Mucosa of stomach (tissue), 1 donor: Measurements from ENCODE around the gene CSNK2A2.

ENCODE experiments used
- H3K27me3 ChIP-seq: one replicate; pipeline ENCODE4 v1.7.0; 2013; ENCODE audit warnings: mild to moderate bottlenecking, low read length; ENCODE audit not compliant: control insufficient read depth, insufficient read depth
- H3K36me3 ChIP-seq: one replicate; pipeline ENCODE4 v1.7.0; 2013; ENCODE audit warnings: low read length; ENCODE audit not compliant: control insufficient read depth, insufficient read depth
- H3K4me1 ChIP-seq: one replicate; pipeline ENCODE4 v1.7.0; 2013; ENCODE audit warnings: mild to moderate bottlenecking, low read length; ENCODE audit not compliant: control insufficient read depth, insufficient read depth
- H3K4me3 ChIP-seq: one replicate; pipeline ENCODE4 v1.7.0; 2013; ENCODE audit warnings: low read length
- H3K9ac ChIP-seq: one replicate; pipeline ENCODE4 v1.7.0; 2013; ENCODE audit warnings: mild to moderate bottlenecking, low read length, moderate library complexity
- H3K9me3 ChIP-seq: one replicate; pipeline ENCODE4 v1.7.0; 2013; ENCODE audit warnings: mild to moderate bottlenecking, low read length, moderate library complexity; ENCODE audit not compliant: control insufficient read depth
- donor health status: Pancreatic carcinoma.

CSNK2A2 gene

DNA sequence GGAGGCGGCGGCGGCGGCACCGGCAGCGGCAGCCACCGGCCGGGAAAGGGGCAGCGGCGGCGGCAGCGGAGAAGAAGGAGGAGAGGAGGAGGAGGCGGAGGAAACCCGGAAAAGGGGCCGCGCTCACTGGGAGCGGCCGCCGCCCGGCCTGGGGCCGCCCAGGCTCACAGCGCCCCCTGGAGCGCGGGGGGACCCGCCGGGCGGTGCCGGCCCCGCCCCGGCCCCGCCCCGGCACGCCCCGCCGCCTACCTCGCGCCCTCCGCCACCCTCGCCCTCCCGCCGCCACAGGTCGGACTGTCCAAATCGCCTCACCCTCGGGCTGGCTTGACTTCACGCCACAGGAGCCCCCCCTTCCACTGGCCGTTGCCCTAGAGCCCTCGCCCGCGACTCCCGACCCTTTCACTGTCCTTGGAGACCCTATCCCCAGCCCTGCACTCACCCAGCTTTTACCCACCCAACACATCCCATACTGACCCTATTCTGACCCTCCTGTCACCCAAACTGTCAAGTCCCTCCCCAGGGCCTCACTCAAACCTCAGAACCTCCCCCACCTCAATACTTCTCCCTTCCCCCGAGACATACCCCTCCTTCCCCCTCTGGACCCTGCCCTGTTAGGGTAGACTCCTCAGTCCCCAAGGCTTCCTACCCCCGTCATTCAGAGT is at the start of gene CSNK2A2:
Gene CSNK2A2 (minus strand): TSS at position 85 of the 662 bp plus-strand sequence. CDS start 370 bp downstream, outside the sequence.
- Histone ChIP-seq H3K9ac (peak within 1 kb of the TSS; percentile 74), H3K27me3 (peaks cover 3% of the 10 kb centered on the region), H3K4me3 (no peak within 1 kb of the TSS), H3K4me1 (peaks cover 6% of the 10 kb centered on the region), H3K9me3 (no peaks in the 10 kb centered on the region), H3K36me3 (no peaks in the 10 kb centered on the region)

DNA sequence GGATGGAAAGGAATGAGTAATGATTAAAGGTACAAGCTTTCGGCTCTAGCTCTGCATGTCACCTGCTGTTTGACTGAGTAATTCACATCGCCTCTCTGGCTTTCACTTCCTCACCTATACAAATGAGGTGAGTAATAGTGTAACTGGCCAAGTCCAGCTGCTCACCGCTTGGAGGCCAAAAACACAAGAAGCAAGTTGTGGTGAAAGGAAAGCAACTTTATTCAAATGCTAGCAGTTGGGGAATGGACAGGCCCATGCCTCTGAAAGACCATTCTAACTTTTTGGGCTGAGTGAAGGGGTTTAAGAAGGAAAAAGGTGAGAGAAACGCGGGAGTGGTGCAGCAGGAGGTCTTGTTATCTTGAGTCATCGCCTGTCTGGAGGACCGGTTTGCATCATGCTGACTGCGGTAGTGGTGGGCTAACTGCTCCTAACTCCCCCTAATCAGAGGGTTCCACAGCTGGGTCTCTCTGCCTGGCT is 45.7 kb upstream of the CSNK2A2 start:
- no peaks in the 10 kb centered on the region for H3K27me3 ChIP-seq
- H3K4me1 ChIP-seq = no peaks in the 10 kb centered on the region
- no peak overlapping the region for H3K9ac ChIP-seq
- no peak overlapping the region for H3K4me3 ChIP-seq
- H3K9me3 ChIP-seq = no peaks in the 10 kb centered on the region
- H3K36me3 ChIP-seq = no peaks in the 10 kb centered on the region

DNA sequence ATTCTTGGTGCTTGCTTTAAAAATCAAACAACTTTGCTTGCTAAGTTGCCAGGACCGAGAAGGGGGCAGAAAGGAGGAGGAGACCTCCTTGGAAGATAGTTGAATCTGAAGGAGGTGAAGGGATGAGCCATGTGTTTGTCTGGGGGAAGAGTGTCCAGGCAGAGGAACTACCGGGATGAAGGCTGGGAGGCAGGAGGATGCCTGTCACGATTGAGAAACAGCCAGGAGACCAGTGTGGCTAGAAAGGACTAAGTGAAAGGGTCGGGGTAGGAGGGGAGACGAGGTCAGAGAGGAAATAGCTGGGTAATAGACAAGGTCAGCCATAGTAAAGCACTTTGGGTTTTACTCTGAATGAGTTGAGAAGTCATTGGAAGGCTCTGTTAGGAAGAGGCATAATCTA is 38.9 kb upstream of the CSNK2A2 start:
- Histone ChIP-seq H3K9ac (no peak overlapping the region), H3K9me3 (no peaks in the 10 kb centered on the region), H3K4me1 (no peaks in the 10 kb centered on the region), H3K4me3 (no peak overlapping the region), H3K36me3 (no peaks in the 10 kb centered on the region), H3K27me3 (peaks cover 9% of the 10 kb centered on the region)

DNA sequence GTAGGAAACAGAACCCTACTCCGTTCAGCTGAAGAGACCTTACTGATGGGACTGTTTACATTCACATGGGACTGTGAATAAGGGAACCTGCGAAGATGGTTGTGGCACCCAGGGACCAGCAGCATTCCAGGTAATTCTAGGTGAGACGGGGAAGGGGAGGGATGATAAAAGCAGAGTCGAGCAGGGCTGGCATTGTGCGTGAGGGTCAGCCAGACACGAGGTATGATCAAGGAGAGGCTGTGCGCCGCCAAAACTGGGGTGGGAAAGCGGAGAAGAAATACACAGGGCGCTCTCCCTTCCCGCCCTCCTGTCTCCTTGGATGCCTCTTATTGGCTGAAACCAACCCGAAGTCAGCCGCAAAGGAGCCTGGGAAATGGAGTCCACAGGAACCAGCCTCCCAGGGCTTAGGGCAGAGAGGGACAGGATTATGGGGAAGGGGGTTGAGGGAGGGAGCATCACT is 38.4 kb upstream of the CSNK2A2 start:
- H3K9ac ChIP-seq = no peak overlapping the region
- H3K27me3 ChIP-seq = peaks cover 9% of the 10 kb centered on the region
- peak overlapping the region; percentile 20 for H3K4me3 ChIP-seq
- H3K36me3 ChIP-seq = no peaks in the 10 kb centered on the region
- no peaks in the 10 kb centered on the region for H3K9me3 ChIP-seq
- no peaks in the 10 kb centered on the region for H3K4me1 ChIP-seq

DNA sequence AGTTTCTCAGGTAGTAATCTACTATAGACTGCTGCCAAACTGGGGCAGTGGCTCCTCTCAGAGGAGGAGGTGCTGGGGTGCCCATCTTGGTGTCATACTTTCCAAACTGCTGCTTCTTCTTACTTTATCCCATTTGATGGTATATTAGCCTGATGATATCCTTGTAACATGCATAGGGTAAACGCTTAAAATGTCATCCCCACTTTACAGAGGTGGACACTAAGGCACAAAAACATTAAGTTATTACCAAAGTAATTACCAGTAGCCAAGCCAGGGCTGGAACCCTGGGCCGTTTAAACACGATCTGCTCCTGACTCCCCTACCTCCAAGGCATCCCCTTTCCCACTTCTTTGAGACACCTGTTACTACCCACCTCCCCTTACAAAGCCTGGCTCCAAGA is 37.8 kb upstream of the CSNK2A2 start:
- no peaks in the 10 kb centered on the region for H3K36me3 ChIP-seq
- H3K4me3 ChIP-seq = peak overlapping the region; percentile 20
- no peaks in the 10 kb centered on the region for H3K9me3 ChIP-seq
- H3K27me3 ChIP-seq = peaks cover 9% of the 10 kb centered on the region
- no peaks in the 10 kb centered on the region for H3K4me1 ChIP-seq
- no peak overlapping the region for H3K9ac ChIP-seq

DNA sequence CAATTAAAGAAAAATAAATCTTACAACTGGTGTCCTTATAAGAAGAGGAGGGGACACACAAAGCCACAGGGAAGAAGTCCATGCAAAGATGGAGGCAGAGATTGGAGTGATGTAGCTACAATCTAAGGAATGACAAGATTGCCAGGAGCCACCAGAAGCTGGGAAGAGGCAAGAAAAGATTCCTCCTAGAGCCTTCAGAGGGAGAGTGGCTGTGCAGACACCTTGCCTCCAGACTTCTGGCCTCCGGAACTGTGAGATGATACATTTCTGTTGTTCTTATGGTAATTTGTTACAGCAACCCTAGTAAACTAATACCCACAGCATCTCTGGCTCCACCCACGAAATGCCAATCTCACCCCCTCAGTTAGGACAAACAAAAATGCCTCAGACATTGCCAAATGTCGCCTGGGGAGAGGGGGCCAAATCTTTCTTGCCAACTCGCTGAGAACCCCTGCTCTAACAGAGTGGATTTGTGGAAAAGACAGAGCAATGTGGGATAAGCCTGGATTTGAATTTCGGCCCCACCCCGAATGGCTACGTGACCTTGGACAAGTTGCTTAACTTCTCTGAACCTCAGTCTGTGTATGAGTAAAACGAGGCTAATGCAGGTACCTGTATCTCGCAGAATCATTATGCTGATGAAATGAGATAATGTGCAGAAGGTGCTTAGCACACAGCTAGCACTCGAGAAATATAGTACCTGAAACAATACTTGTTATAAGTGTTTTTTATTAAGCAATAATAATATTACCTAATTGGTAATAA is 37.1 kb upstream of the CSNK2A2 start:
- Histone ChIP-seq H3K4me1 (no peaks in the 10 kb centered on the region), H3K9ac (no peak overlapping the region), H3K9me3 (no peaks in the 10 kb centered on the region)

DNA sequence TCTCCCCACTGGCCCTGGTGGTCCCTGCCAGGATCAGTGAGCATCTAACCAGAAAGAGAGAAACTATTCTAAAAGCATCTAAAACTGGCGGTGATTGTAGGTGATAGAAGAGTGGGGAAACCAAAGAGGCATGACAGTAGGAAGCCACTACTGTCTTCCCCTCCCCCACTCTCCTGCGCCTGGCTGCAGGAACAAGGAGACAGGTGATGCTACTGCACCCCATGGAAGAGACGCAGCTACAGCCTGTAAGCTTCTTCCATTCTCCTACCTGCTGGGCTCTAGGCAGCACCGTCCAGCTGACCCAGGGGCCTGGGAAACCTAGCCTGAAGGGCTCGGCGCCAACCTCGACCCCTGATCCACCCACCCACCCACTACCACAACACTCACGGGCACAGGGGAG is 32.4 kb upstream of the CSNK2A2 start:
- H3K9ac ChIP-seq = no peak overlapping the region
- H3K4me1 ChIP-seq = no peaks in the 10 kb centered on the region

More for the DNA sequence above, 37.1 kb upstream of the CSNK2A2 start:
- Histone ChIP-seq H3K4me3 (no peak overlapping the region), H3K27me3 (peaks cover 9% of the 10 kb centered on the region), H3K36me3 (no peaks in the 10 kb centered on the region)

DNA sequence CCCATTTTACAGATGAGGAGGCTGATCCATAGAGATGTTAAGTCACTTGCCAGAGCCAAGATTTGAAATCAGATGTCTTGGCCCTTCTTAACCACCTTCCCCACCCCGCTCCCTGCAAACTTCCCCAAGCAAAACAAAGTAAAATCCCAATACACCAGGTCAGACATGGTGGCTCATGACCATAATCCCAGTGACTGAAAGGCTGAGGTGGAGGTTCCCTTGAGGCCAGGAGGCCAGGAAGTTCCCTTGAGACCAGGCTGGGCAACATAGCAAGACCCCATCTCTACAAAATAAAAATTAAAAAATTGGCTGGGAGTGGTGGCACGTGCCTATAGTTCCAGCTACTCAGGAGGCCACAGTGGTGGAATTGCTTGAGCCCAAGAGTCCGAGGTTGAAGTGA is 28.9 kb upstream of the CSNK2A2 start:
- Histone ChIP-seq H3K9me3 (no peaks in the 10 kb centered on the region), H3K4me1 (no peaks in the 10 kb centered on the region), H3K4me3 (no peak overlapping the region), H3K27me3 (peaks cover 7% of the 10 kb centered on the region), H3K9ac (no peak overlapping the region), H3K36me3 (no peaks in the 10 kb centered on the region)

More for the DNA sequence above, 32.4 kb upstream of the CSNK2A2 start:
- Histone ChIP-seq H3K4me3 (no peak overlapping the region), H3K9me3 (no peaks in the 10 kb centered on the region), H3K36me3 (no peaks in the 10 kb centered on the region), H3K27me3 (peaks cover 10% of the 10 kb centered on the region)

DNA sequence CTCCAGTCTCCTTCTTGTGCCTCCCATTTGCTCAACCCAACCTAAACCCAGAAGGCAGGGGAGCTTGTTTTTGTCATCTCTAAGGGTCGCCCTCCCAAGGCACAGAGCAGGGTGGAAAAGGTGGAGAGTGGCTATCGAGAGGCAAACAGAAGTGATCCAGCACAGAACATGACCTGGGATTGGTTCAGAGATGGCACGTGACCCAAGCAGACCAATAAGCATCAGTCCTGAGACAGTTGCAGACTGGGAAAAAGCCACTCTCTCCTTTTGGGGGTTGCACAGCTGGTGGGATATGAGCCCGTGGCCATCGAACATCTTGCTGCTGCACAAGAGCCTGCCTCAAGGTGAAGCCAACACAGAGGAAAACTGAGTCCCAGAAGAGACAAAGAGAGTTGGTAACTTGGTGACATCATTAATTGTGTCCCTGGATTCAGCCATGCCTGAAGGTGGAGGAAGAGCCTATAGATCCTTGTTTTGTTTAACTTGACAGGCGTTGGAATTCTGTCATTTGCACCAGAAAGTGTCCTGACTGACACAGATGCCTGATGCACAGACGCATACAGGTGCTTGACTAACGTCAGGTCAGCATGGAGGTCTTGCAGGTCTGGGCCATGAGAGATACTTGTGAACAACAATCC is 28.2 kb upstream of the CSNK2A2 start:
- no peaks in the 10 kb centered on the region for H3K4me1 ChIP-seq
- H3K9ac ChIP-seq = no peak overlapping the region
- H3K4me3 ChIP-seq = no peak overlapping the region
- H3K27me3 ChIP-seq = peaks cover 7% of the 10 kb centered on the region
- H3K36me3 ChIP-seq = no peaks in the 10 kb centered on the region
- H3K9me3 ChIP-seq = no peaks in the 10 kb centered on the region

DNA sequence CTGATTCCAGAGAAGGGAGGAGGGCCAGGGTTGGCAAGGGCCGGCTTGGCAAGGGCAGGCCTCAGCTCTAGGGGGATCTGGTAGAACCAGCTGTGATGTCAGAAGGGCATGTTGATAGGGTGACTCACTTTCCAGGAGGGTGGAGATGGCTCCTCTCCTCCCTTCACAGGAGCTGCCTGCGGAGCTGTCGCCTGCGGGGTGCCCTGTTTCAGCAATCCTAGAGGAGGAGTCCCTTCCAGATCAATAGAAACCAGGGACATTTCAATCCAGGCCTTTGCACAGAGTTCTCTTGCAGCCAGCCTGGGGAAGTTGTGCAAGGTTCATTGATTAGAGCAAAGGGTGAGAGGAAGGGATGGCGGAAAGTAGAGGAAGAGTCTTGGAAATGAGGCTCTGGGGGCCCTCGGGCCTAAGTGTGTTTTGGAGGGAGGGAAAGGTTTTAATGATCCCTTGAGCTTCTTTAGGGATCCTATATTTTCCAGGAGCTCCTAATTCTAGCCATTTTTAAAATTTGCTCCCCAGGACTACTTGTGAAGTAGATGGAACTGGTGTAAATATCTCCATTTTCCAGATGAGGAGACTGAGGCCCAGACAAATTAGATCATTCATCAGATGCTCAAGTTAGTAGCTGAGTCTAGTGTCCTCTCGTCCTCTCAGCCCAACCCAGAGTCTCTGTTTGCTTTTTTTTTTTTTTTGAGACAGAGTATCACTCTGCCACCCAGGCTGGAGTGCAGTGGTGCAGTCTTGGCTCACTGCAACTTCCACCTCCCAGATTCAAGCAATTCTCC is 24.8 kb upstream of the CSNK2A2 start:
- no peak overlapping the region for H3K4me3 ChIP-seq
- H3K27me3 ChIP-seq = peaks cover 7% of the 10 kb centered on the region
- H3K36me3 ChIP-seq = no peaks in the 10 kb centered on the region
- H3K9ac ChIP-seq = no peak overlapping the region
- H3K9me3 ChIP-seq = no peaks in the 10 kb centered on the region
- H3K4me1 ChIP-seq = no peaks in the 10 kb centered on the region

DNA sequence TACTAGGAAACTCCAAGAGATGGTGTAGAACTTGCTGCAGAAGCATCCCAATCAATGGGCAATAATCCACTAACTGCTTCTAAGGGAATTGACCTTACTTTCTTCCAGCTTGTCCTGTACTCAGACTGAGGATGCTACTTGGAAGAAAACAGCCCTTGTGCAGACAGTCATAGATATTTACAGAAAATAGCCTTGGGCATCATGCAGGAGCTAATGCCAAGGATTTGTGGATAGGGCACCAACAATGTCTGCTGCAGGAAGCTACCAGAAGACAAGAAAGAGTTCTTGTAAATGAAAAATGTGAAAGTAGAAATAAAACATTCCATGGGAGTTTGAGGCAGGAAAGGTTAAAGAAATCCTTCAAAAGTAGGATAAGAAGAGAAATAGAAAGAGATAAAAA is 21.5 kb upstream of the CSNK2A2 start:
- Histone ChIP-seq H3K4me1 (no peaks in the 10 kb centered on the region), H3K4me3 (no peak overlapping the region), H3K9me3 (no peaks in the 10 kb centered on the region), H3K36me3 (no peaks in the 10 kb centered on the region), H3K9ac (no peak overlapping the region), H3K27me3 (no peaks in the 10 kb centered on the region)
